GM21390 (cell line): ENCODE measurements around the gene RANBP17.
"Not testable (repeated sequence)": the region's sequence is repeated elsewhere in the genome, so short reads cannot be mapped to it uniquely, and the experiment has no call there.

ENCODE experiments used
- ATAC-seq: cut with Tn5 transposase; IDR thresholded peaks from one replicate; pipeline ENCODE4 v1.9.1; 2021; ENCODE audit not compliant: unreplicated experiment

RANBP17 gene

DNA sequence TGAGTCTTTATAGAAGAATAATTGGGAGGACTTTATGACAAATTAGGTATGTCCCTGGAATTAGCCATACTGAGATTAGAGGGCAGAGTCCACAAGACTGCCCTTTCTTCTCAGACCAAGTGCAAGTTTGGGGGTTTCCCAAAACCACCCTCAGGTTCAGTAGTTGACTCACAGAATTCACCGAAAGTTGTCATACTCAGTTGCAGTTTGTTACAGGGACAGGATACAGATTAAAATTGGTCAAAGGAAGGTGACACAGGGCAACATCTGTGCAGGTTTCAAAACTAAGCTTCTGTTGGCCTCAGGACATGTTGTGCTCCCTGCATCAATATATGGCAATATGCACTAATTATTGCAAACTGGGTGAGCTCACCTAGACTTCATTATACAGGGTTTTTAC lies 3.8 kb downstream of the RANBP17 start:
- ATAC-seq: no peak

DNA sequence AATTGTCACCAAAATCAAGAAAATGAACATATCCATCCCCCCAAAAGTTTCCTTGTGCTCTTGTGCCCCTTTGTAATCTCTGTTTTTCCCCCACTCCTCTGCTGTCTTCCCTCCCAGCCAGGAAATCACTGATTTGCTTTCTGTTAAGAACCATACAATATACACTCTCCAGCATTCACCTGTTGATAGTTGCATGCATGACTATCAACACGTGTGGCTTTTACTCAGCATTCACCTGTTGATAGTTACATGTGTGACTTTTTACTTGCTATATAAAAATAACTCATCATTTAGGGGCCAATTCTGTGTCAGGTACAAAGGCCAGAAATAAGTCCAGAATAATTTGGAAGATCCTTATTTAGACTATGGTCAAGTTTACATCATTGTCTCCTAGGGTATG lies 6.0 kb downstream of the RANBP17 start:
- ATAC-seq: no peak

GRCh38 chr5:170870390-170870789 lies 8.6 kb downstream of the RANBP17 start:
- not testable (repeated sequence) for ATAC-seq

DNA sequence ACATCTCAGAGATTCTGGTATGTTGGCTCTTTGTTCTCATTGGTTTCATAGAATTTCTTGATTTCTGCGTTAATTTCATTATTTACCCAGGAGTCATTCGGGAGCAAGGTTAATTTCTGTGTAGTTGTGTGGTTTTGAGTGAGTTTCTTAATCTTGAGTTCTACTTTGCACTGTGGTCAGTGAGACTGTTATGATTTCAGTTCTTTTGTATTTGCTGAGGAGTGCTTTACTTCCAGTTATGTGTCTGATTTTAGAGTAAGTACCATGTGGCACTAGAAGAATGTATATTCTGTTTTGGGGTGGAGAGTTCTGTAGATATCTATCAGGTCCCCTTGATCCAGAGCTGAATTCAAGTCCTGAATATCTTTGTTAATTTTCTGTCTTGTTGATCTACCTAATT lies 12.2 kb downstream of the RANBP17 start:
- no peak for ATAC-seq

GRCh38 chr5:170875811-170876210 lies 14.0 kb downstream of the RANBP17 start:
- ATAC-seq: no peak

- ATAC-seq: no peak
These were observed 18.3 kb downstream of the RANBP17 start for GRCh38 chr5:170880084-170880483.

DNA sequence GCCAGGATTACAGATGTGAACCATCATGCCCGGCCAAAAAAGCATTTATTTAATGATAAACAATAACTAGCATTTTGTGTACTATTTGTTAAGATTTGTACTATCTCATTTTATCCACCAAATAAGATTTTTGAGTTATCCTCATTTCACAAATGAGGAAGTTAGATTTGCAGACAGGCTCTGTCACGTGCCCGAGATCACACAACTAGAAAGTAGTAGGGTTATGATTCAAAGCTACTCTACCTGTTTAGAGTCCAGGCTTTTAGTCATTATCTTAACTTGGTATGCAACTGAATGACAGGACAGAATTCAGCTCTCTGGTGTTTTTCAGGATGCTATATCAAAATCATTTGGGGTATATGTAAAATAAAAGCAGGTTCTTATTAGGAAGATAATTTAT lies 20.5 kb downstream of the RANBP17 start:
- no peak for ATAC-seq

GRCh38 chr5:170885256-170885655 lies 23.4 kb downstream of the RANBP17 start:
- no peak for ATAC-seq

DNA sequence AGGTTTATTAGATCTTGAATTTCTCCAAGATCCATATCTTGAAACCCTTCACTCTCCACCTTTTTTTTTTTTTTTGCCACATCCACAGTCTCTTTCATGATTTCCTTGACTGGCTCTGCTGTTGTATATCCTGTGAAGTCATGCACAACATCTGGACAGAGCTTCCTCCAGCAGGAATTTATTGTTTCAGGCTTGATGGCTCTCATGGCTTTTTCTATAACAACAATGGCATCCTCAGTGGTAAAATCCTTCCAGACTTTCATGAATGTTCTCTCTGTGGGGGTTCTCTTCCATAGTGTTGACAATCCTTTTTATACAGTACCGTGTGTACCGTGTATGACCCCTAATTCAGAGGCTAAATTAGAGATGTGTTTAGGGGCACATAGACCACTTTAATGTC lies 24.0 kb downstream of the RANBP17 start:
- ATAC-seq: no peak

- no peak for ATAC-seq
These were observed 24.5 kb downstream of the RANBP17 start for GRCh38 chr5:170886210-170886894.

GRCh38 chr5:170892196-170892595 lies 30.4 kb downstream of the RANBP17 start:
- no peak for ATAC-seq

DNA sequence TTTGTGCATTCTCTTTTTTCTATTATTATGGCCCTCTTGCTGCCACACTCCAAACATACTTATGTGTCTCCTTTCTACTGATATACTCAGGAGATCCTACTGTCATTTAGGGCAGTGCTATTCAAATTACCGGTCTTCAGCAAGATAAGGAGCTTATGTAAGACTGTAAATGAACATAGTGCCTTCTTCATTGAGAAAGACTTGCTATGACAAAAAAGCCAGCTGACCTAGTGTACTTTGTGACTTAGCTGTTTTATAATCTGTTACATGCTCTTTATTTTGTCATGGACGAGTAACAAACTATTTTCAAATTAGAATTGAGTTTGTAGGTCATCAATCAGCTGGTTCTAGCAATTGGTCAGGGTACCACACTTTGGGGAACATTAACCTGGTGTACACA lies 32.8 kb downstream of the RANBP17 start:
- no peak for ATAC-seq

GRCh38 chr5:170896779-170897178 lies 35.0 kb downstream of the RANBP17 start:
- no peak for ATAC-seq

DNA sequence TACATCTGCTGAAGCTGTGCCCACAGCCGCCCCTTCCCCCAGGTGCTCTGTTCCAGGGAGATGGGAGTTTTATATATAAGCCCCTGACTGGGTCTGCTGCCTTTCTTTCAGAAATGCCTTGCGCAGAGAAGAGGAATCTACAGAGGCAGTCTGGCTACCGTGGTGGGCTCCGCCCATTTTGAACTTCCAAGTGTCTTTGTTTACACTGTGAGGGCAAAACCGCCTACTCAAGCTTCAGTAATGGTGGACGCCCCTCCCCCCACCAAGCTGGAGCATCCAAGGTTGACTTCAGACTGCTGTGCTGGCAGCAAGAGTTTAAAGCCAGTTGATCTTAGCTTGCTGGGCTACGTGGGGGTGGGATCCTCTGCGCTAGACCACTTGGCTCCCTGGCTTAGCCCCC lies 41.3 kb downstream of the RANBP17 start:
- no peak for ATAC-seq

GRCh38 chr5:170907758-170908157 lies 45.9 kb downstream of the RANBP17 start:
- no peak for ATAC-seq

DNA sequence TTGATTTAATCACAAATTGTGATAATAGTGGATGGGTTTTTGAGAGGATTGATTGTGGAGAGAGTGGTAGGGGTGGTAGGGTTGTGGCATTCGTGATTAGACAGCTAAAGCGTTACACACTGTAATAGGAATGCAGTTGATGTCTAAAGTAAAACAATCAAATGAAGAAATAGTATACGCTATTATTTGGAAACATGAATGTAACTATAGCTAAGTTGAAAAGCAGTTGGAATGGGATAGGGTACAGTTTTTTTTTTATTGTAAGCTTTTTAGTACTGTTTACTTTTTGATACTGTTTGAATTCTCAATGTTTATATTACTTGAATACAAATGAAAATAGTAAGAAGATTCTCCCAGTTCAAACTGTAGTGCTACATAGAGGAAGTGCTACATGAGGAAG lies 51.8 kb downstream of the RANBP17 start:
- no peak for ATAC-seq

DNA sequence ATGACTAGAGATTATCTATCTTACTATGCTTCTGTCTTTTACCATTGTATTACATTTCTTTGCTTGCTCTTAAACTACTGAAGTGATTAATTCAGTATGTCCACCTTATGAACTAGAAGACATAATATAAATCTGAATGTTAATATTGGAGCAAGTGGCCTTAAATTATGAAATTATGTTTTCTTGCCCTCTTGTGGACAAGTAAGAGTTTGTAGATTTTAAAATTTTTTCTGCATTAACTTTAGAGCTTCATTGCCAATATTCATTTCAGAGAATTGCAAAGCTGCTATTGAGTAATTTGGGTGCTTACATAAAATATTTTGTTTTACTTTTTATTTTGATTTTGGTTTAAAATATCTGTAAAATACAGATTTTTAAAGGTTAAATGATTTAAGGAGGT lies 55.3 kb downstream of the RANBP17 start:
- no peak for ATAC-seq

- no peak for ATAC-seq
These were observed 58.4 kb downstream of the RANBP17 start for GRCh38 chr5:170920196-170920595.

DNA sequence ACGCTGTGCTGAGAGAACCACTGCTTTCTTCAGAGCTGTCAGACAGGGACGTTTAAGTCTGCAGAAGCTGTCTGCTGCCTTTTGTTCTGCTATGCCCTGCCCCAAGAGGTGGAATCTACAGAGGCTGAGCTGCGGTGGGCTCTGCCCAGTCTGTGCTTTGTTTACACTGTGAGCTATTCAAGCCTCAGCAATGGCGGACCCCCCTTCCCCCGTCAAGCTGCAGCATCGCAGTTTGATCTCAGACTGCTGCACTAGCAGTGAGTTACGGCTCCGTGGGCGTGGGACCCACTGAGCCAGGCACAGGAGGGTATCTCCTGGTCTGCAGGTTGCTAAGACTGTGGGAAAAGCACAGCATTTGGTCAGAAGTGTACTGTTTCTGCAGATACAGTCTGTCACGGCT lies 60.5 kb downstream of the RANBP17 start:
- ATAC-seq: not testable (repeated sequence)

GRCh38 chr5:170923910-170924620 lies 62.2 kb downstream of the RANBP17 start:
- no peak for ATAC-seq

- not testable (repeated sequence) for ATAC-seq
These were observed 73.9 kb downstream of the RANBP17 start for GRCh38 chr5:170935534-170936218.

- no peak for ATAC-seq
These were observed 75.3 kb downstream of the RANBP17 start for GRCh38 chr5:170937072-170937471.
